NB4 (cell line): ENCODE results near the gene CLMP.

Experiments used
- CTCF ChIP-seq: IDR thresholded peaks from one replicate; pipeline ENCODE4 v1.5.1; 2012; ENCODE audit warnings: low read depth, low read length
- POLR2A ChIP-seq: IDR thresholded peaks from 2 replicates; pipeline ENCODE4 v1.6.1; 2011; ENCODE audit warnings: mild to moderate bottlenecking; ENCODE audit not compliant: insufficient read length; ENCODE audit errors: extremely low read depth

GRCh38 chr11:123111465-123111864 lies 83.6 kb downstream of the CLMP start:
- peak; percentile 54 for TF ChIP-seq CTCF
- TF ChIP-seq POLR2A: no peak
